CD4-positive, alpha-beta T cell treated with Interferon gamma for 1 hour (primary cell): ENCODE measurements around the gene MMS19.
"Not testable (repeated sequence)": the region's sequence is repeated elsewhere in the genome, so short reads cannot be mapped to it uniquely, and the experiment has no call there.

ENCODE experiments used
- DNase-seq: peaks from one replicate; pipeline ENCODE4 v3.0.0-alpha.2; 2020

MMS19 gene

DNA sequence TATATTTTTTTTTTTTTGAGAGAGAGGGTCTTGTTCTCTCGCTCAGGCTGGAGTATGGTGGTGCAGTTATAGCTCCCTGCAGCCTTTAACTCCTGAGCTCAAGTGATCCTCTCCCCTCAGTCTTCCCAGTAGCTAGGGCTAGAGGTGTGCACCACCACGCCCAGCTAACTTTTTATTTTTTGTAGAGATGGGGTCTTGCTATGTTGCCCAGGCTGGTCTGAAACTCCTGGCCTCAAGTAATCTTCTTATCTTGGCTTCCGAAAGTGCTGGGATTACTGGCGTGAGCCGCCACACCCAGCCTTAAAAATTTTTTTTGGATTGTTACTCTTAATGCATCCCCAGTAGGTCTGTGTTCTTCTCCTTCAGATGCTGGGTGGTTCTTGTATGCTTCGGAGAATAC lies 4.7 kb upstream of the MMS19 start:
- no peak for DNase-seq

DNA sequence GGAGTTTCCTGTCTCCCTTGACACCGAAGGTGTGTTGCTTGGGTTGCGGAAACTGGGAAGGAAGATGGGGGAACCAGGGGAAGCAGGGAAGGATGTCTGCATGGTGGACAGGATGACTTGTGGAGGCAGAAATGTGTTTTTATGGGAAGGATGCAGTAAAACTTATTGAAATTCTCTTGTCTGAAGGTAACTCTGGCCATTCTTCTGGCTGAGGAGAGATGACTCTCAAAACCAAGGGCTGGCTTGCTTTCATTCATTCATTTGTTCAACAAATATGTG lies 2.0 kb upstream of the MMS19 start:
- DNase-seq: no peak

DNA sequence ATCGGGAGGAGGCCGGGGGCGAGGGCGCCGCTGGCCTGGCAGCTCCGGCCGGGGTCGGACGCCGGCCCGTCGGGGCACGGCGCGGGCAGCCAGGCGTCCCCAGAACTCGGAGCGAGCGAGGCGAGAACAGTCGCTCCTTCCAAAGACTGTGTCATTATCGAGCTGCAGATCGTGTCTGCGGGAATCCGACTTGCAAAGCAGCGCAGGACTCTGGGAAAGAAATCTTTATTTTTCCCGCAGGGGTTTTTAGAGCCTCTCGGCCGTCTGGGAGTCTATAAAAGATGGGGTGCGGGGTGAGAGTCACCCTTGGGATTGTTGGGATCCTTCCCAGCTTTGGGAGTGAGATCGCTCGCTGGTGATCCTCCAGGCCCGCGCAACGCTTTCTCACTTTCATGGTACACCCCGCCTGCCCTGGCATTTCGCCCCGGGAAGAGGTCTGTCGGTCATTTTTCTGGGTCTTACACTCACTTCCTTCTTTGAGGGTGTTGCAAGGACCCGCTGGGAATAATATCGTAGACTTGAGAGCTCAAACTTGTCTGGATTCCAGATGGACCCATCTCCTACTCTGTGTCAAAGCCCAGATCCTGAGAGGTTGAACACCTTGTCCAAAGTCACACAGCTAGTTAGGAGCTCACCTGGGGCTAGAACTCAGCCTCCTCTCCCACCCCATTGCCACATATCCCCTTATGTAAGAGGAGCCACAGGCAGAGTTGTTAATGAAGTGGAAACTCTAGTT lies 1.5 kb upstream of the MMS19 start:
- DNase-seq: no peak

GRCh38 chr10:97498841-97499560 lies 779 bp upstream of the MMS19 start, which contains the start of gene UBTD1:
TSS of gene UBTD1 (plus strand) at chr10:97498924. CDS start at chr10:97499204, 280 bp downstream.
- no peak for DNase-seq

GRCh38 chr10:97497572-97498075 lies 598 bp downstream of the MMS19 start:
- DNase-seq: peak; percentile 59

DNA sequence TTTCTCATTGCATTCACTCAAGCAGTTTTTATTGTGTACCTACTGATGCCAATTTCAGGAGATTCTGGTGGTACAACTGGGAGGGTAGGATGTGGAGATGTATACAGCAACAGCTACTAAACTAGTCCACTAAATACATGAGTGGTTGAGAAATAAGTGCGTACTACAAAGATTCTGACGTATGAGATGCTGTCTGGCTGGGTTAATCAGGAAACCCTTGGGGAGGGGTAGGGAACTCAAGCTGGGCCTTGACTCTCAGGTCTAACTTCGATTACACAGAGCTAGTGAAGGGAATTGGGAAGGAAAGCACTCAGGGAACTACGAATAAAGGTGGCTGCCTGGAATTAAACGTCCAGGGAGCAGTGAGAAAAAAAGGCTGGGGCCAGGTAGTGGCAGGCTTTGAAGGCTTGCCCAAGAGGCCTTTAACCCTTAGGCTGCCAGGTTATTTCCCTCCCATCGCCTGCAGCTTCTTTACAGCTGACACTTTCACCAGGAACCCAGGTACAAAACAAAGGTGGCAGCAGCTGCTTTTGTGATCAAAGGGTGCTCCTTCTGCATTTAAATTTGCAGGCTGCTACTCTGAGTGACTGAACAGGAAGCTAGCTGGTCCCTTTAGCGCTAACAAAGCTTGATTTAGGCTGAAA lies 3.2 kb downstream of the MMS19 start:
- no peak for DNase-seq

- no peak for DNase-seq
These were observed 4.1 kb downstream of the MMS19 start for GRCh38 chr10:97494151-97494550.

DNA sequence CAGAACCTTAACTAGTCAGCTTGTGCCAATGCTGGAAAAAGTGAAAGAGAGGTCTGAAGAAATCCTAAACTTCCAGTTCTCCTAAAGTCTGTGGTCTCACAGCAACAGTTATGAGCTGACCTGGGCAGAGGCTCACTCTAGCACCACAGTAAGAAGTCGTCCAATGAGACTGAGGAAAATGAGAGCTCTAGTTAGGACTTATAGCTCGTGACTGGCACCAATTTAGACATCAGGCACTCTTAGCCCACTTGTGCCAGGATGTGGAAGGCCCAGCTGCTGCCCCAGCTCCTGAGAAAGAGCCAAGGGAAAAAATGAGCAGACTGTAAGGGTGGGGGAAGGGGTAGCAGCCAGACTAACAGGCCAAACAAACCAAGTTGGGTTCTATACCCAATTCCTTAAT lies 7.6 kb downstream of the MMS19 start:
- no peak for DNase-seq

DNA sequence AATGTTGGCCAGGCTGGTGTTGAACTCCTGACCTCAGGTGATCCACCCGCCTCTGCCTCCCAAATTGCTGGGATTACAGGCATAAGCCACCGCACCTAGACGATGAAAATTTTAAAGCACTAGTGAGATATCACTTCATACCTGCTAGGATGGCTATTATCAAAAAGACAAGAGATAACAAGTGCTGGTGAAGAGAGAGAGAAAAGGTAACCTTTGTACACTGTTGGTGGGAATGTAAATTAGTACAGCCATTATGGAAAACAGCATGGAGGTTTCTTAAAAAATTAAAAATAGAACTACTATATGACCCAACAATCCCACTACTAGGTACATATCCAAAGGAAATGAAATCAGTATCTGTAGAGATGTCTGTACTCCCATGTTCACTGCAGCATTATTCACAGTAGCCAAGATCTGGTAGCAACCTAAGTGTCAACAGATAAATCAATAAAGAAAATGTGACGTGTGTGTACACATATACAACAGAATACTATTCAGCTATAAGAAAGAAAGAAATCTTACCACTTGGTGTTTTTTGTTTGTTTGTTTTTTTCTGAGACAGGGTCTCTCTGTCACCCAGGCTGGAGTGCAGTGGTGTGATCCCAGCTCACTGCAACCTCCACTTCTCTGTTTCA lies 12.5 kb downstream of the MMS19 start:
- no peak for DNase-seq

DNA sequence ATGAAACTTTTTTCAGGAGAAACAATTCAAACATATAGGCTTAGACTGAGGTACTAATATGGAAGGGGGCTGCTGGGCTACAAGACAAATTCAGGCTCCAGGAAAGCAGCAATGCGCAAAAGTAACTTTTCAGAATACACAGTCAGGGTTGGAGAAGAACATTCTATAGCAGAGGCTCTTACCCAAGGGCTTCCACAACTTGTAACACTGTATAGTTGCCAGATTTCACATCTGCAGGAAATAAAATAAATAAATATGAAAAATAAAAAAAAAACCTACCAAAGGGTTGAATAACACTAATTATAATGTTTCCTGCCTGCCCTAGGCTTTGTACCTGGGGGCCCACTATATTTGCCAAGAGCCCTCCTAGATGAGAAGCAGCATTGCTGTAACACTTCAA lies 14.3 kb downstream of the MMS19 start:
- DNase-seq: no peak

DNA sequence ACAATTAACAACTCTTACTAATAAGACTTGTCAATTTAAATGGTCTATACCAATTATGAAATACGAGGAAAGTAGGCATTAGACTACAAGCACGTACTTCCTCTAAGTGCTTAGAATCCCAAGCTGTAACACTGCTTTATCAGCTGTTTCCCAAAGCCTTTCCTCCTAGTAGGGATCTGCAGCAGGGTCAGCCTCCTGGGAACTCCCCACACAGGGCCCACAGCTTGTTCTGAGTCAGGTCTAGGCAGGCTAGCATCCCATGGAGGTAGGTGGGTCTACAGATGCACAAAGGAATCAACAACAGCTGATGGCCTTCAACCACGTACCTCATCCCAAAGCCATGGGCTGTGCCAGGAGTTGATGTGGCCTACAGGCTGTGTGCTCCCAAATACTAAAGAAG lies 14.7 kb downstream of the MMS19 start:
- no peak for DNase-seq

- DNase-seq: no peak
These were observed 15.8 kb downstream of the MMS19 start for GRCh38 chr10:97482381-97482780.

DNA sequence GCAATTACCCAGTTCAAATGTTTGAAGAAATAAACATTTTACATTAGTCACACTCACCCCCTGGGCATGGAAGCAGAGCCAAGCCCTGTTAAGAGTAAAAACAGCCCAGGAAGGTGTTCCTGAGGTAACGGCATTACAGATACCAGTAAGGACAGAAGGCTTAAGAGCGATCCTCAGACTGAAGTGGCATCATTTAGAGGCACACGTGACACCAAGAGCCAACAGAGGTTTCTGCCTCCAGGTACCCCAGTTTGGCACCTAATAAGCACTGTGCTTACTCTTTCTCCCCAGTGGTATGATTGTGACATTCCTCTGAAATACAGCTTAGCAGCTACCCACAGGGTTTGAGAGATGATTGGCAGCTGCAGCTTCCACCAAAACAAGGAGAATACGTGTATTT lies 17.2 kb downstream of the MMS19 start:
- no peak for DNase-seq

DNA sequence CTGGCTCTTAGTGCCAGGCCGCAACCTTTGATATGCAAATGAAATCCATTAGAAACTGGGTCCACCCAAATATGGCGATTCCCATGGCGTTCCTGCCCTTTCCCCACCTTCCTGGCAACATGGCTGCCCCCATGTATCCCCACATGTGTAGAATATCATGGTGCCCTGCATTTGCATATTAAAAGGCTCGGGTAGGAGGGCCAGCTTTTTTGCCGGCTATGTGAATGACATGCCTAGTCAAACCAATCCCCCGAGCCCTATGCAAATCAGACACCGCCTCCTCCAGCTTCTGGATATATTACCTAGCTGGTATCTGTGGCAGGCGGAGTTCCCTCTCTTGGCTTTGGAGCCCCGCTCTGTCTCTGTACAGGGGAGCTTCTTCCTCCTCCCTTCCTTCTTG lies 18.3 kb downstream of the MMS19 start:
- no peak for DNase-seq

DNA sequence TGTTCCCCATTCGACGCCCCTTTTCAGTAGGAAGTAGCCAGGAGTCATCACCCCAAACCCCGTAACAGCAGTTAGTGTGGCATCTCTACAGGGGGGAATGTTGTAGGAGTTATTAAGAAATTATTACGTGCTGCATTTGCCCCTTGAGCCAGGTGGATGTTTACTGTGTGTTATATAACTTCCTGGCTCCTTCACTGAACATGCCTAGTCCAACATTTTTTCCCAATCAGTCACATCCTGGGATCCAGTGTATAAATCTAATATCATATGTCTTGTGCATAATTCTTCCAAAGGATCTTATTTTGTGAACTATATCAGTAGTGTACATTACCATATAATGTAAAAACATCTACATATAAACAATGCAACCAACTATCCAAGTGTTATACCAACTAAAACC lies 18.8 kb downstream of the MMS19 start:
- DNase-seq: not testable (repeated sequence)

- DNase-seq: no peak
These were observed 22.2 kb downstream of the MMS19 start for GRCh38 chr10:97475936-97476594.

GRCh38 chr10:97474918-97475317 lies 23.3 kb downstream of the MMS19 start:
- no peak for DNase-seq

DNA sequence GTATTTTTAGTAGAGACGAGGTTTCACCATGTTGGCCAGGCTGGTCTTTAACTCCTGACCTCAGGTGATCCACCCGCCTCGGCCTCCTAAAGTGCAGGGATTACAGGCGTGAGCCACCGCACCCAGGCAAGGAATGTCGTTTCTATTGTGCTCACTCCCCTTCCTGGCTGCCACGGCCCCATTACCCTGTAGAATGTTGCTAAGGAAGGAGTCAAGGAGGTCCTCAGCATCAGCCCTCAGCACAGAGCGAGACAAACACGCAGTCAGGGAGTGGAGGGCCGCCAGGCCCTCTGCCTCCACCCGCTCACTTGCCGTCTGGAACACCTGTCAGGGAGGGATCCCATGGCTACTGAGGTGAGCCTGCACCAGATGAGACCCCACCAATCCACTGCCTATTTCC lies 29.4 kb downstream of the MMS19 start:
- not testable (repeated sequence) for DNase-seq

DNA sequence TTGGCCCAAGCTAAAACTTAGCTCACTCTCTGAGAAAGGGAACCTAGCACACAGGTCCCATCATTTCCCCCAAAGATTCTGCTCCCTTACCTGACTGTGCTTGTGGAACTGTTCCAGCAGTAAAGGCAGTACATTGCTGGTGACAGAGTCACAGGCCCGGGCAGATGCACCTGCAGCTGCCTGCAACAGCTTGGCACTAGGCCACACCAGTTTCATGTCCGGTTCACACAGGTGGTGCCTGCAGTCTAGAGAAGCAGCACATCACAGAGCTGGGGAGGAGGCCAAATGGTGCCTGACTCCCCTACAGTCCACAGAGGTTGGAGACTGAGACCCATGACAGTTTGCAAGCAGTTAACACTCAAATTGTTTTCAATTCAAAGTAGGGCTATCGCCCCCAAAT lies 30.1 kb downstream of the MMS19 start:
- DNase-seq: no peak

- DNase-seq: no peak
These were observed 31.5 kb downstream of the MMS19 start for GRCh38 chr10:97466755-97467154.

DNA sequence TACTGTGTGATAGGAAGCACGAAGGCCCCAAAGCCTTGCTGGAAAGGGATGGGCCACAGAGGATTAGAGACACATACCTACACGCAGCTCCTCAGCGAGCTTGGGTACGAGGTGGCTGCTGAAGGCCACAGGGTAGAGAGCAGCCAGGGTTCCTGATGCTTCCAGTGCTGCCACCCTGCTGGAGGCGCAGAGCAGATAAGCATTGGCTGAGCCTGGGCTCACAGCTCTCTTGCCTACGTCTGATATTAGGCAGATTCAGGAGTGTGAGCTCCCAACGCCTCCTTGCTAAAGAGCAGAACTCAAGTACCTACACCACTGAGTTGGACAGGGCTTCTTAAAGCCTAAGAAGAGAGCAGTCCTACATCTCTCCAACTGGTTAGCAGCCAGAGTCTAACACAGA lies 32.2 kb downstream of the MMS19 start:
- DNase-seq: no peak

DNA sequence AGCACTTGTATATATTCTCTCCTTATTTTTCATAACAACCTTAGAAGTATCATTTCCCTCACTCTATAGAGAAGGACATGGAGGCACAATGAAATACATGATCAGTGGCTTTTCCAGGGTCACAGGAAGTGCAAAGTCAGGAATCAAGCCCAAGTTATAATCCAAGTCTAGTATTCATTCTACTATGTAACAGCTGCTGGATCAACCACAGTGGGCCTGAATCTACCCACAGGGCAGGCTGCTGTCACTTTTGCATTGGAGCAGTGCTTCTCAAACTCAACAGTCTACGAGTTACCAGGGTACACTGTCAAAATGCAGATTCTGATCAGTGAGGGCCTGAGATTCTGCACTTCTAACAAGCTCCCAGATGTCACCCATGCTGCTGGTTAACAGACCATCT lies 34.0 kb downstream of the MMS19 start:
- no peak for DNase-seq
